ENCODE results near the gene DNAJA1.

DNA sequence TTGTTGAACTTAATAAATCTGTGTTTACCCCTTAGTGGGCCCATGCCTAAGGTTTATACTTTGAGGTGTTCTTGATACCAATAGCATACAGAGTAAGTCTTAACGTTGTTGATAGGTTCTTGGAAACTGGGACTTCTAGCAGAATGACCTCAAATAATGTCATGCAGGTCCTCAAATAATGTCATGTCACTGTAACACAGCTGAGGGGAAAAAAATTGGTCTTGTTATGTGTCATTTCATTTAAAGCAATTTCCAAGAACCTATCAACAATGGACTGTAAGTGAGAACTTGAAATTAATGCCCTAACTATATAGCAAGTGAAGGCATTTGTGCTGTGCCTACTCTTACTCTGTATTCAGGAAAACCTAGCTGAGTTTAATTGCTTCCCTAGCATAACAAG lies 7.2 kb downstream of the DNAJA1 start:
- TF ChIP-seq, protein P1, sequence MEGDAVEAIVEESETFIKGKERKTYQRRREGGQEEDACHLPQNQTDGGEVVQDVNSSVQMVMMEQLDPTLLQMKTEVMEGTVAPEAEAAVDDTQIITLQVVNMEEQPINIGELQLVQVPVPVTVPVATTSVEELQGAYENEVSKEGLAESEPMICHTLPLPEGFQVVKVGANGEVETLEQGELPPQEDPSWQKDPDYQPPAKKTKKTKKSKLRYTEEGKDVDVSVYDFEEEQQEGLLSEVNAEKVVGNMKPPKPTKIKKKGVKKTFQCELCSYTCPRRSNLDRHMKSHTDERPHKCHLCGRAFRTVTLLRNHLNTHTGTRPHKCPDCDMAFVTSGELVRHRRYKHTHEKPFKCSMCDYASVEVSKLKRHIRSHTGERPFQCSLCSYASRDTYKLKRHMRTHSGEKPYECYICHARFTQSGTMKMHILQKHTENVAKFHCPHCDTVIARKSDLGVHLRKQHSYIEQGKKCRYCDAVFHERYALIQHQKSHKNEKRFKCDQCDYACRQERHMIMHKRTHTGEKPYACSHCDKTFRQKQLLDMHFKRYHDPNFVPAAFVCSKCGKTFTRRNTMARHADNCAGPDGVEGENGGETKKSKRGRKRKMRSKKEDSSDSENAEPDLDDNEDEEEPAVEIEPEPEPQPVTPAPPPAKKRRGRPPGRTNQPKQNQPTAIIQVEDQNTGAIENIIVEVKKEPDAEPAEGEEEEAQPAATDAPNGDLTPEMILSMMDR (conservative IDR thresholded peaks at IDR 0.05; ENCODE audit: low read depth, low read length) = no peak
- no peak for TF ChIP-seq EZH2 (IDR thresholded peaks at IDR 0.05; ENCODE audit: borderline replicate concordance, low read depth, low read length, poor library complexity, severe bottlenecking)

All from A673 (cell line).